ENCODE results near the gene ARVCF. TPM values are rescaled to one million over a fixed set of nuclear protein-coding genes. Genes with fewer than 3 reads are reported as not detected.

The ARVCF gene
- total RNA-seq, 4 donors from 2014 or later: 31.1 to 55.8 (median 44.6) TPM

GRCh38 chr22:20044495-20045151 lies 28.0 kb upstream of the ARVCF start:
- intact Hi-C loops (cut with DNase I): no loop called here
- TF ChIP-seq POLR2A (IDR thresholded peaks at IDR 0.05; ENCODE audit: low read depth): no peak
- no peak for TF ChIP-seq POLR2AphosphoS5 (IDR thresholded peaks at IDR 0.05)
- no peak for TF ChIP-seq EP300 (IDR thresholded peaks at IDR 0.05)
- no peak for TF ChIP-seq CTCF (IDR thresholded peaks at IDR 0.05)

GRCh38 chr22:20043997-20044342 lies 27.3 kb upstream of the ARVCF start:
- peaks cover 0 to 6% (median 5%) of the 10 kb centered on the region in 4 donors for H3K4me1 ChIP-seq
- H3K27me3 ChIP-seq: no peaks in the 10 kb centered on the region
- TF ChIP-seq POLR2AphosphoS5 (IDR thresholded peaks at IDR 0.05) (no peak), CTCF (IDR thresholded peaks at IDR 0.05) (no peak), EP300 (IDR thresholded peaks at IDR 0.05) (no peak), POLR2A (IDR thresholded peaks at IDR 0.05; ENCODE audit: low read depth) (no peak)
- no peak overlapping the region for H3K27ac ChIP-seq (replicated peaks in 1 of 4)
- intact Hi-C loops (cut with DNase I): no loop called here
- H3K4me3 ChIP-seq: no peak overlapping the region
- no peak for DNase-seq (ENCODE audit: extremely low spot score)
- no peaks in the 10 kb centered on the region for H3K9me3 ChIP-seq
- 100% methylated on average over 2 of the region's 7 CpGs for WGBS
- H3K36me3 ChIP-seq: peaks cover 4 to 96% (median 81%) of the 10 kb centered on the region in 4 donors

More at GRCh38 chr22:20044495-20045151, 28.0 kb upstream of the ARVCF start:
- Histone ChIP-seq H3K4me1 (peaks cover 0 to 6% (median 5%) of the 10 kb centered on the region in 4 donors), H3K36me3 (peaks cover 4 to 94% (median 79%) of the 10 kb centered on the region in 4 donors), H3K27me3 (no peaks in the 10 kb centered on the region), H3K9me3 (no peaks in the 10 kb centered on the region), H3K4me3 (no peak overlapping the region), H3K27ac (replicated peaks in 1 of 4) (no peak overlapping the region)
- no peak for DNase-seq (ENCODE audit: extremely low spot score)
- WGBS: 96% methylated on average over 10 of the region's 10 CpGs

GRCh38 chr22:20043057-20043996 lies 26.7 kb upstream of the ARVCF start:
- Histone ChIP-seq H3K27ac (replicated peaks in 1 of 4) (no peak overlapping the region), H3K4me1 (peaks cover 0 to 6% (median 5%) of the 10 kb centered on the region in 4 donors), H3K4me3 (no peak overlapping the region), H3K36me3 (peaks cover 6 to 96% (median 80%) of the 10 kb centered on the region in 4 donors), H3K9me3 (no peaks in the 10 kb centered on the region), H3K27me3 (no peaks in the 10 kb centered on the region)
- intact Hi-C loops (cut with DNase I): no loop called here
- TF ChIP-seq CTCF (IDR thresholded peaks at IDR 0.05): no peak
- no peak for TF ChIP-seq POLR2A (IDR thresholded peaks at IDR 0.05; ENCODE audit: low read depth)
- no peak for TF ChIP-seq EP300 (IDR thresholded peaks at IDR 0.05)
- TF ChIP-seq POLR2AphosphoS5 (IDR thresholded peaks at IDR 0.05): no peak
- 95% methylated on average over 18 of the region's 26 CpGs for WGBS
- no peak for DNase-seq (ENCODE audit: extremely low spot score)

- intact Hi-C loops (cut with DNase I): no loop called here
- WGBS: 91% methylated on average over 6 of the region's 7 CpGs
- Histone ChIP-seq H3K36me3 (peaks cover 17 to 92% (median 84%) of the 10 kb centered on the region in 4 donors), H3K4me1 (peaks cover 0 to 6% (median 5%) of the 10 kb centered on the region in 4 donors), H3K4me3 (no peak overlapping the region), H3K27me3 (no peaks in the 10 kb centered on the region), H3K9me3 (no peaks in the 10 kb centered on the region), H3K27ac (replicated peaks in 1 of 4) (no peak overlapping the region)
- TF ChIP-seq POLR2AphosphoS5 (IDR thresholded peaks at IDR 0.05): no peak
- DNase-seq (ENCODE audit: extremely low spot score): no peak
Observed at GRCh38 chr22:20040327-20041200, 23.9 kb upstream of the ARVCF start.

Measured in esophagus muscularis mucosa (tissue), 4 donors.